PFSK-1 (cell line): Measurements from ENCODE around the gene LRRC8B.

Experiments used
- FOXP2 ChIP-seq: optimal IDR thresholded peaks from 2 replicates; pipeline ENCODE3; 2011; ENCODE audit warnings: borderline replicate concordance, control low read depth, inconsistent platforms; ENCODE audit not compliant: insufficient read depth; ENCODE audit errors: extremely low read length, extremely low read depth
- POLR2AphosphoS5 ChIP-seq: IDR thresholded peaks from 2 replicates; pipeline ENCODE4 v1.6.1; 2012; ENCODE audit warnings: low read depth, mild to moderate bottlenecking, control low read depth, low read length, moderate library complexity
- TAF1 ChIP-seq: IDR thresholded peaks from 2 replicates; pipeline ENCODE4 v1.6.1; 2012; ENCODE audit warnings: low read length, control low read depth, borderline replicate concordance; ENCODE audit not compliant: insufficient read depth
- TF ChIP-seq, protein P1 (sequence below), 2 experiments: IDR thresholded peaks; 2 replicates each; pipeline versions ENCODE4 v1.6.1 to v1.8.0; 2011 to 2012; ENCODE audit warnings: low read depth in 2 of 2, low read length in 2 of 2, control low read depth in 1 of 2, inconsistent platforms in 1 of 2, mild to moderate bottlenecking in 1 of 2, moderate library complexity in 1 of 2; ENCODE audit not compliant: insufficient read depth in 1 of 2

DNA sequence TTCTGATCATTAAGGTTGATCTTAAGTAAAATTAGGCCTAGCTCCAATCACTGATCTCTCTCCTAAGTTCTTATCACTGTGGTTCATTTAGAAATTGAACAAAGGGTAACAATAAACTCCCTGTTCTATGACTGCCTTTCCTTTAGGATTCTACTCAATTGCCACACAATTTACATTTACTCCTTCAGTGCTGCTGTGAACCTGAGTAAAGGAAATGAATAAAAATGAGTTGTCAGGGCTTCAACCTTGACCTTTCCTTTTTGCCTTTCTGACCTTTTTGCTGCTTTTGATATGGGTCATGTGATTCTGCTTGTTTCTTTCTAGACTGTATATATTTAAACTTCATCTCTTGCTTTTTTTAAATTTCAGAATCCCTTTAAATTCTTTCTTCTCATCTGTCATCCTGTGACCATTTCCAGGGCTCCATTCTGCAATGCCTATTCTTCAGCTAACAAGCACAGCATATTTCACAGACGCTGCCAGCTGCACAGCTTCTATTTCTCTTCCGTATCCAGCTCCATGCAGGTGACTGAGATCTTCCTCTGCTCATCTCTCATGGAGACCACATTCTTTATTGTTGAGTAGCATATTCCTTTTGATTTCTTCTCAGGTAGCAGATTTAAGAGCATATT is 3.2 kb downstream of the LRRC8B start:
- TF ChIP-seq, protein P1, sequence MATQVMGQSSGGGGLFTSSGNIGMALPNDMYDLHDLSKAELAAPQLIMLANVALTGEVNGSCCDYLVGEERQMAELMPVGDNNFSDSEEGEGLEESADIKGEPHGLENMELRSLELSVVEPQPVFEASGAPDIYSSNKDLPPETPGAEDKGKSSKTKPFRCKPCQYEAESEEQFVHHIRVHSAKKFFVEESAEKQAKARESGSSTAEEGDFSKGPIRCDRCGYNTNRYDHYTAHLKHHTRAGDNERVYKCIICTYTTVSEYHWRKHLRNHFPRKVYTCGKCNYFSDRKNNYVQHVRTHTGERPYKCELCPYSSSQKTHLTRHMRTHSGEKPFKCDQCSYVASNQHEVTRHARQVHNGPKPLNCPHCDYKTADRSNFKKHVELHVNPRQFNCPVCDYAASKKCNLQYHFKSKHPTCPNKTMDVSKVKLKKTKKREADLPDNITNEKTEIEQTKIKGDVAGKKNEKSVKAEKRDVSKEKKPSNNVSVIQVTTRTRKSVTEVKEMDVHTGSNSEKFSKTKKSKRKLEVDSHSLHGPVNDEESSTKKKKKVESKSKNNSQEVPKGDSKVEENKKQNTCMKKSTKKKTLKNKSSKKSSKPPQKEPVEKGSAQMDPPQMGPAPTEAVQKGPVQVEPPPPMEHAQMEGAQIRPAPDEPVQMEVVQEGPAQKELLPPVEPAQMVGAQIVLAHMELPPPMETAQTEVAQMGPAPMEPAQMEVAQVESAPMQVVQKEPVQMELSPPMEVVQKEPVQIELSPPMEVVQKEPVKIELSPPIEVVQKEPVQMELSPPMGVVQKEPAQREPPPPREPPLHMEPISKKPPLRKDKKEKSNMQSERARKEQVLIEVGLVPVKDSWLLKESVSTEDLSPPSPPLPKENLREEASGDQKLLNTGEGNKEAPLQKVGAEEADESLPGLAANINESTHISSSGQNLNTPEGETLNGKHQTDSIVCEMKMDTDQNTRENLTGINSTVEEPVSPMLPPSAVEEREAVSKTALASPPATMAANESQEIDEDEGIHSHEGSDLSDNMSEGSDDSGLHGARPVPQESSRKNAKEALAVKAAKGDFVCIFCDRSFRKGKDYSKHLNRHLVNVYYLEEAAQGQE (IDR thresholded peaks at IDR 0.05; ENCODE audit: insufficient read depth in 1 of 2, low read depth in 2 of 2, low read length in 2 of 2), result no peak
- TF ChIP-seq POLR2AphosphoS5 (no peak), FOXP2 (no peak), TAF1 (no peak)
